ENCODE results near the gene TBL1XR1. TPM values are rescaled to one million over a fixed set of nuclear protein-coding genes. Genes with fewer than 3 reads are reported as not detected.

TBL1XR1 gene
- total RNA-seq, 1 experiment from 2014 or later, result 192 TPM

GRCh38 chr3:177039490-177040274 lies 157.6 kb downstream of the TBL1XR1 start:
- Histone ChIP-seq H3K4me1 (ENCODE audit: control insufficient read depth, insufficient read depth, low read length) (peaks cover 5% of the 10 kb centered on the region; the same call in 1 of the 2 replicates), H3K9me3 (ENCODE audit: control insufficient read depth, insufficient read depth, low read depth, low read length) (peaks cover 4% of the 10 kb centered on the region), H3K27ac (ENCODE audit: low read length) (no peak overlapping the region), H3K27me3 (ENCODE audit: control insufficient read depth, insufficient read depth, low read length) (no peaks in the 10 kb centered on the region), H3K4me3 (ENCODE audit: low read depth in 2 of 2, low read length in 2 of 2) (no peak overlapping the region), H3K36me3 (ENCODE audit: control insufficient read depth, insufficient read depth, low read length) (peaks cover 15% of the 10 kb centered on the region)
- in situ Hi-C loops (cut with HindIII; ENCODE audit: low pct_unique_long_range_greater_than_20kb, low sequenced_read_pairs) (no loop called here), intact Hi-C loops (cut with micrococcal nuclease; ENCODE audit: unreplicated experiment) (loop anchor here (10.0 kb wide), 1 partner anchor 525 kb away; no protein-coding TSS in a partner anchor)
- ChIA-PET POLR2A (no interaction called here), CTCF (no interaction called here)
- ATAC-seq, result no peak
- TF ChIP-seq, protein P1, sequence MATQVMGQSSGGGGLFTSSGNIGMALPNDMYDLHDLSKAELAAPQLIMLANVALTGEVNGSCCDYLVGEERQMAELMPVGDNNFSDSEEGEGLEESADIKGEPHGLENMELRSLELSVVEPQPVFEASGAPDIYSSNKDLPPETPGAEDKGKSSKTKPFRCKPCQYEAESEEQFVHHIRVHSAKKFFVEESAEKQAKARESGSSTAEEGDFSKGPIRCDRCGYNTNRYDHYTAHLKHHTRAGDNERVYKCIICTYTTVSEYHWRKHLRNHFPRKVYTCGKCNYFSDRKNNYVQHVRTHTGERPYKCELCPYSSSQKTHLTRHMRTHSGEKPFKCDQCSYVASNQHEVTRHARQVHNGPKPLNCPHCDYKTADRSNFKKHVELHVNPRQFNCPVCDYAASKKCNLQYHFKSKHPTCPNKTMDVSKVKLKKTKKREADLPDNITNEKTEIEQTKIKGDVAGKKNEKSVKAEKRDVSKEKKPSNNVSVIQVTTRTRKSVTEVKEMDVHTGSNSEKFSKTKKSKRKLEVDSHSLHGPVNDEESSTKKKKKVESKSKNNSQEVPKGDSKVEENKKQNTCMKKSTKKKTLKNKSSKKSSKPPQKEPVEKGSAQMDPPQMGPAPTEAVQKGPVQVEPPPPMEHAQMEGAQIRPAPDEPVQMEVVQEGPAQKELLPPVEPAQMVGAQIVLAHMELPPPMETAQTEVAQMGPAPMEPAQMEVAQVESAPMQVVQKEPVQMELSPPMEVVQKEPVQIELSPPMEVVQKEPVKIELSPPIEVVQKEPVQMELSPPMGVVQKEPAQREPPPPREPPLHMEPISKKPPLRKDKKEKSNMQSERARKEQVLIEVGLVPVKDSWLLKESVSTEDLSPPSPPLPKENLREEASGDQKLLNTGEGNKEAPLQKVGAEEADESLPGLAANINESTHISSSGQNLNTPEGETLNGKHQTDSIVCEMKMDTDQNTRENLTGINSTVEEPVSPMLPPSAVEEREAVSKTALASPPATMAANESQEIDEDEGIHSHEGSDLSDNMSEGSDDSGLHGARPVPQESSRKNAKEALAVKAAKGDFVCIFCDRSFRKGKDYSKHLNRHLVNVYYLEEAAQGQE (IDR thresholded peaks at IDR 0.05; ENCODE audit: insufficient read depth in 1 of 2, low read depth in 2 of 2, low read length in 1 of 2), result no peak
- TF ChIP-seq TCF7L2 (IDR thresholded peaks at IDR 0.05; ENCODE audit: low read depth, low read length) (no peak), POLR2AphosphoS5 (IDR thresholded peaks at IDR 0.05; ENCODE audit: low read depth, low read length) (no peak), SIN3A (IDR thresholded peaks at IDR 0.05; ENCODE audit: borderline replicate concordance, insufficient read depth, low read depth, low read length) (no peak)
- TF ChIP-seq, protein P2, sequence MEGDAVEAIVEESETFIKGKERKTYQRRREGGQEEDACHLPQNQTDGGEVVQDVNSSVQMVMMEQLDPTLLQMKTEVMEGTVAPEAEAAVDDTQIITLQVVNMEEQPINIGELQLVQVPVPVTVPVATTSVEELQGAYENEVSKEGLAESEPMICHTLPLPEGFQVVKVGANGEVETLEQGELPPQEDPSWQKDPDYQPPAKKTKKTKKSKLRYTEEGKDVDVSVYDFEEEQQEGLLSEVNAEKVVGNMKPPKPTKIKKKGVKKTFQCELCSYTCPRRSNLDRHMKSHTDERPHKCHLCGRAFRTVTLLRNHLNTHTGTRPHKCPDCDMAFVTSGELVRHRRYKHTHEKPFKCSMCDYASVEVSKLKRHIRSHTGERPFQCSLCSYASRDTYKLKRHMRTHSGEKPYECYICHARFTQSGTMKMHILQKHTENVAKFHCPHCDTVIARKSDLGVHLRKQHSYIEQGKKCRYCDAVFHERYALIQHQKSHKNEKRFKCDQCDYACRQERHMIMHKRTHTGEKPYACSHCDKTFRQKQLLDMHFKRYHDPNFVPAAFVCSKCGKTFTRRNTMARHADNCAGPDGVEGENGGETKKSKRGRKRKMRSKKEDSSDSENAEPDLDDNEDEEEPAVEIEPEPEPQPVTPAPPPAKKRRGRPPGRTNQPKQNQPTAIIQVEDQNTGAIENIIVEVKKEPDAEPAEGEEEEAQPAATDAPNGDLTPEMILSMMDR (IDR thresholded peaks at IDR 0.05), result no peak
- no TSS peak for BruUV-seq (replicated peaks)
- no peak for DNase-seq (ENCODE audit: low read depth, low spot score)

- no peak for DNase-seq (ENCODE audit: low read depth, low spot score)
- in situ Hi-C loops (cut with HindIII; ENCODE audit: low pct_unique_long_range_greater_than_20kb, low sequenced_read_pairs), result no loop called here
- CTCF ChIA-PET, result no interaction called here
Measured at GRCh38 chr3:177037241-177037640, 160.0 kb downstream of the TBL1XR1 start.

More at GRCh38 chr3:177037241-177037640, 160.0 kb downstream of the TBL1XR1 start:
- peaks cover 5% of the 10 kb centered on the region; the same call in 1 of the 2 replicates for H3K4me1 ChIP-seq (ENCODE audit: control insufficient read depth, insufficient read depth, low read length)
- POLR2A ChIA-PET, result no interaction called here
- H3K36me3 ChIP-seq (ENCODE audit: control insufficient read depth, insufficient read depth, low read length), result peaks cover 20% of the 10 kb centered on the region
- no peak overlapping the region for H3K27ac ChIP-seq (ENCODE audit: low read length)
- TF ChIP-seq SIN3A (IDR thresholded peaks at IDR 0.05; ENCODE audit: borderline replicate concordance, insufficient read depth, low read depth, low read length), result no peak
- no peak for TF ChIP-seq TCF7L2 (IDR thresholded peaks at IDR 0.05; ENCODE audit: low read depth, low read length)
- TF ChIP-seq, protein P2 (IDR thresholded peaks at IDR 0.05), result no peak
- no peak for TF ChIP-seq POLR2AphosphoS5 (IDR thresholded peaks at IDR 0.05; ENCODE audit: low read depth, low read length)
- TF ChIP-seq, protein P1 (IDR thresholded peaks at IDR 0.05; ENCODE audit: insufficient read depth in 1 of 2, low read depth in 2 of 2, low read length in 1 of 2), result no peak
- no peak overlapping the region for H3K4me3 ChIP-seq (ENCODE audit: low read depth in 2 of 2, low read length in 2 of 2)
- no peaks in the 10 kb centered on the region for H3K9me3 ChIP-seq (ENCODE audit: control insufficient read depth, insufficient read depth, low read depth, low read length)
- intact Hi-C loops (cut with micrococcal nuclease; ENCODE audit: unreplicated experiment), result loop anchor here (10.0 kb wide), 1 partner anchor 522 kb away; no protein-coding TSS in a partner anchor
- ATAC-seq, result no peak
- no peaks in the 10 kb centered on the region for H3K27me3 ChIP-seq (ENCODE audit: control insufficient read depth, insufficient read depth, low read length)
- no TSS peak for BruUV-seq (replicated peaks)

Data from Panc1 (cell line).